Stimulated activated memory B cell treated with anti-CD40 and anti-IgM and Interleukin-4, amounts not matched to agents 10 μg/mL and 1 μg/mL and 100 μg/mL, for 72 hours (primary cell): ENCODE results near the gene DOP1A.

ENCODE experiments used
- ATAC-seq: fragments of 150-1000 bp; cut with Tn5 transposase; 2 replicates; pipeline ENCODE4 v1.10.0; 2021
- H3K27ac Mint-ChIP-seq: one replicate; pipeline ENCODE4 v1.8.0; 2022; ENCODE audit warnings: mild to moderate bottlenecking, mixed read lengths
- H3K27me3 Mint-ChIP-seq: one replicate; pipeline ENCODE4 v1.8.0; 2022; ENCODE audit warnings: mixed read lengths
- H3K36me3 Mint-ChIP-seq: one replicate; pipeline ENCODE4 v1.8.0; 2022; ENCODE audit warnings: mixed read lengths
- H3K4me1 Mint-ChIP-seq: one replicate; pipeline ENCODE4 v1.8.0; 2022; ENCODE audit warnings: mixed read lengths
- H3K4me3 Mint-ChIP-seq: one replicate; pipeline ENCODE4 v1.8.0; 2022; ENCODE audit warnings: mild to moderate bottlenecking, moderate library complexity, mixed read lengths
- H3K9me3 Mint-ChIP-seq: one replicate; pipeline ENCODE4 v1.8.0; 2022; ENCODE audit warnings: mixed read lengths

Gene DOP1A, protein sequence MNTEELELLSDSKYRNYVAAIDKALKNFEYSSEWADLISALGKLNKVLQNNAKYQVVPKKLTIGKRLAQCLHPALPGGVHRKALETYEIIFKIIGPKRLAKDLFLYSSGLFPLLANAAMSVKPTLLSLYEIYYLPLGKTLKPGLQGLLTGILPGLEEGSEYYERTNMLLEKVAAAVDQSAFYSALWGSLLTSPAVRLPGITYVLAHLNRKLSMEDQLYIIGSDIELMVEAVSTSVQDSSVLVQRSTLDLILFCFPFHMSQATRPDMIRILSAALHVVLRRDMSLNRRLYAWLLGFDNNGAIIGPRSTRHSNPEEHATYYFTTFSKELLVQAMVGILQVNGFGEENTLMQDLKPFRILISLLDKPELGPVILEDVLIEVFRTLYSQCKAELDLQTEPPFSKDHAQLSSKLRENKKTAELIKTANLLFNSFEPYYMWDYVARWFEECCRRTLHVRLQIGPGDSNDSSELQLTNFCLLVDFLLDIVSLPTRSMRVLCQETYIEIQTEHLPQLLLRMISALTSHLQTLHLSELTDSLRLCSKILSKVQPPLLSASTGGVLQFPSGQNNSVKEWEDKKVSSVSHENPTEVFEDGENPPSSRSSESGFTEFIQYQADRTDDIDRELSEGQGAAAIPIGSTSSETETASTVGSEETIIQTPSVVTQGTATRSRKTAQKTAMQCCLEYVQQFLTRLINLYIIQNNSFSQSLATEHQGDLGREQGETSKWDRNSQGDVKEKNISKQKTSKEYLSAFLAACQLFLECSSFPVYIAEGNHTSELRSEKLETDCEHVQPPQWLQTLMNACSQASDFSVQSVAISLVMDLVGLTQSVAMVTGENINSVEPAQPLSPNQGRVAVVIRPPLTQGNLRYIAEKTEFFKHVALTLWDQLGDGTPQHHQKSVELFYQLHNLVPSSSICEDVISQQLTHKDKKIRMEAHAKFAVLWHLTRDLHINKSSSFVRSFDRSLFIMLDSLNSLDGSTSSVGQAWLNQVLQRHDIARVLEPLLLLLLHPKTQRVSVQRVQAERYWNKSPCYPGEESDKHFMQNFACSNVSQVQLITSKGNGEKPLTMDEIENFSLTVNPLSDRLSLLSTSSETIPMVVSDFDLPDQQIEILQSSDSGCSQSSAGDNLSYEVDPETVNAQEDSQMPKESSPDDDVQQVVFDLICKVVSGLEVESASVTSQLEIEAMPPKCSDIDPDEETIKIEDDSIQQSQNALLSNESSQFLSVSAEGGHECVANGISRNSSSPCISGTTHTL (N-terminal part only)

DNA sequence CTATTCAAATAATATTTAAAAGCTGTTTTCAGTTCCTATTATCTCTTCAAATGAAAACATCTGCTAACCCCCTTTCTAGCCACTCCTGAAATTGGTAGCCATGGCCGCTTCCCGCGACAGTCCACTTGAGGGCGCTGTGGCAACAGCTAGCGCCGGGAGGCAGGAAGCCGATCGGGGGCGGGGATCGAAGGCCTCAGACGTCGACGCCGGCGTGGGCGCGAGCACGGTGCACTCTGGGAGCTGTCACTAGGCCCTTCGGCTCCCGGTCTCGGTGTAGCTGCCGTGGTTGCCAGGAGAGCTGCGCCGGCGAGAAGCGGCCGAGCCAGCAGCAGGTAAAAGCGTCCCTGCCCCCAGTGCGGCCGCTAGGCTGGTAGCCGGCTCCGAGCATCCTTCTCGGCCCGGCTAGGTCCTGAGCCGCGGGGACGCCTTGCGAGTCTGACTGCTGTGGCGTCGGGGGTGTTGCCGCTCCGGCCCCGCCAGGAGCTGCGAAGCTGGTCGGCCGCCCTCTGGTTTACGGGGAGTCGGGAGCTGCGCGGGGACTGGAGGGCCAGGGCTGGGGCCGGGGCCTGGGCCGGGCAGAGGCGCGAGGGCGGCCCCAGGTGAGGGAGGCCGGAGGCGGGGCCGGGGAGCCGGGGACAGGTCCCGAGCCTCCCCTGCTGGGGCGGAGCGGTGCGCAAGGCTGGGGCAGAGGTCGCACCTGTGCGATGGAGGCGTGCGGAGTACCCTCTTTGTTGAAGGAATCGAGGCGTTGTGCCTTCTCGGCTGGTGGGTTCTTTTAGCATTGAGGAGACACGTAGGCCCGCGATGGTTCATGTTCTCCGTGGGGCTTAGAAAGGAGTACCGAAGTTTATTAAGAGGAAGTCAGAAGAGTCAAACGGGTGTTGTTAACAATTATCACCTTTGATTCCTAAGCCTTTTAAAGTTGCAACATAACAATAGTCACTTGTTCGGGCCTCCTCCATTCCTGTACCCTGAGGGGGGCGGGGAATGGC is at the start of gene DOP1A:
Gene DOP1A, plus strand, starts transcription at position 224 of the 992 bp plus-strand sequence. CDS start 29,307 bp downstream, outside the sequence.
- Mint-ChIP-seq H3K27ac (peak within 1 kb of the TSS; percentile 90), H3K4me1 (peaks cover 38% of the 10 kb centered on the region), H3K9me3 (no peaks in the 10 kb centered on the region), H3K36me3 (no peaks in the 10 kb centered on the region), H3K27me3 (no peaks in the 10 kb centered on the region), H3K4me3 (peak within 1 kb of the TSS; percentile 87)
- ATAC-seq: peak; percentile 93

DNA sequence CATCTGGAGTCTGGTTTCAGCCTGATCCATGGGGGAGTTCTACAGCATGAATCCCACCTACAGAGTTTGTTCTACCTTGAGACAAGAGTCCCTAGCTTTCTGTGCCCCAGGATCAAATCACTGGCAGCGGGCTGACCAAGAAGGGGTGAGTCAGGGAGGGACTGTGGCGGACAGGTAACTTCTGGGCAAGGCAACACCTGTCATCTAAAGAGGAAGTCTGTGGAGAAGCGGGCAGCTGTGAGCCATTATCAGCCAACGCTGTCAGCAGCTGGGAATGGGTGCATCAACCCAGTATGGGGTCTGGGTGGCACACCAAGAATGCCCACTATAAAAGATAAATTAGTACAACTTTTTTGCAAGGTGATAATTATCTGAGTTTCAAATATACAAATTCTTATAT is 47.7 kb upstream of the DOP1A start:
- ATAC-seq: no peak
- Mint-ChIP-seq H3K4me3 (no peak overlapping the region), H3K9me3 (peaks cover 6% of the 10 kb centered on the region), H3K27ac (no peak overlapping the region), H3K4me1 (no peaks in the 10 kb centered on the region), H3K36me3 (peaks cover 79% of the 10 kb centered on the region), H3K27me3 (no peaks in the 10 kb centered on the region)

DNA sequence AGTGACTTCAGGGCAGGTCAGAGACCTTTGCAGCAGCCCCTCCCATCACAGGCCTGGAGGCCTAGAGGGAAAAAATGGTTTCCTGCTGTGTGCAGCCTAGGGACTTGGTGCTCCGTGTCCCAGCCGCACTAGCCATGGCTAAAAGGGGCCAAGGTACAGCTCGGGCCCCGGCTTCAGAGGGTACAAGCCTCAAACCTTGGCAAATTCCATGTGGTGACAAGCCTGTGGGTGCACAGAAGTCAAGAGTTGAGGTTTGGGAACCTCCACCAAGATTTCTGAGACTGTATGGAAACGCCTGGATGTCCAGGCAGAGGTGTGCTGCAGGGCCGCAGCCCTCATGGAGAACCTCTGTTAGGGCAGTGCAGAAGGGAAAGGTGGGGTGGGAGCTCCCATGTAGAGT is 35.8 kb upstream of the DOP1A start:
- Mint-ChIP-seq H3K36me3 (peaks cover 80% of the 10 kb centered on the region), H3K9me3 (peaks cover 16% of the 10 kb centered on the region), H3K27me3 (no peaks in the 10 kb centered on the region), H3K27ac (no peak overlapping the region), H3K4me3 (no peak overlapping the region), H3K4me1 (no peaks in the 10 kb centered on the region)
- no peak for ATAC-seq

DNA sequence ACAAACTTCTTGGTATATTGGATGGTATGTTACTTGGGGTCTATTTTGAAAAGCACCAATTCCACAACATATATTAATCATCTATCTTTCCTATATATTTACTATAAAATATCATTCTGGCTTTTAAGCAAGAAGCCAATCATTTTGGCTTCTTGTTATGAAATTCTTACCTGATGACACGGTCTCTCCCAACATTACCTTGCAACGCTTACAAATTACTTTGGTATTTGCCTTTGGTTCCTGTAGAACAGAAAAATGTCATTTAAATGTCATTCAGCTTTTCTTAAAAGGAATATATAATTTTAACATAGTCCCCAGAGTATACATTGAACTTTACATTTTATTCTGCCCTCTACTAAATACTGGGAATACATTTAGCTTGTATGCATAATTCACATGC is 29.2 kb upstream of the DOP1A start:
- no peak for ATAC-seq
- H3K27me3 Mint-ChIP-seq: no peaks in the 10 kb centered on the region
- H3K4me1 Mint-ChIP-seq: no peaks in the 10 kb centered on the region
- no peak overlapping the region for H3K27ac Mint-ChIP-seq
- H3K9me3 Mint-ChIP-seq: peaks cover 5% of the 10 kb centered on the region
- no peak overlapping the region for H3K4me3 Mint-ChIP-seq
- H3K36me3 Mint-ChIP-seq: peaks cover 48% of the 10 kb centered on the region

DNA sequence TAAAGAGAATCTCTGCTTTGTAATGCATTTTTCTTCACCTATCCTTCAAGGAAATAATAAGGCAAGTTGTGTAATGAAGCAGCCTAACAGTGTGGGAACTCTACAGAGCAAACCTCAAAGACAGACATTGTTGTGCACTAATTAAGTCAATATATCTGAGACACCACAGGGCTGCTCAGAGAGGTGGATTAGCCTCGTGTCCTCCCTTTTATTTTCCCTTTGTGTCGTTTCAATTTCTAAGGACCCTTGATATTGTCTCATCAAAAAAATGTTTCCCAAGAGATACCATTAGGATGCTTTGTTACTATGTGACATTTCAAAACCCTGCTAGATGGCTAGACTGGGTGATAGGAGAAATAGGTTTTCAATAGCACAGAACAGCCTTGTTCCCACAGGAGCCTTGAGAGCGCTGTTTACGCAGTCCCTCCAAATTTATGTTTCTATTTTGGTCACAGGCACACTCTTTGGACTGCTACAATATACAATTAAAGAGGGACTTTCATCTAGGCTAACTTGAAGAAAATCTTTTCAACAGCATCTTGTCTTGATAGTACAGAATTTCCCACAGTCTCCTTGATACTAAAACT is 24.9 kb upstream of the DOP1A start:
- no peaks in the 10 kb centered on the region for H3K9me3 Mint-ChIP-seq
- peaks cover 14% of the 10 kb centered on the region for H3K36me3 Mint-ChIP-seq
- no peak overlapping the region for H3K27ac Mint-ChIP-seq
- no peaks in the 10 kb centered on the region for H3K4me1 Mint-ChIP-seq
- no peak overlapping the region for H3K4me3 Mint-ChIP-seq
- no peak for ATAC-seq
- no peaks in the 10 kb centered on the region for H3K27me3 Mint-ChIP-seq

DNA sequence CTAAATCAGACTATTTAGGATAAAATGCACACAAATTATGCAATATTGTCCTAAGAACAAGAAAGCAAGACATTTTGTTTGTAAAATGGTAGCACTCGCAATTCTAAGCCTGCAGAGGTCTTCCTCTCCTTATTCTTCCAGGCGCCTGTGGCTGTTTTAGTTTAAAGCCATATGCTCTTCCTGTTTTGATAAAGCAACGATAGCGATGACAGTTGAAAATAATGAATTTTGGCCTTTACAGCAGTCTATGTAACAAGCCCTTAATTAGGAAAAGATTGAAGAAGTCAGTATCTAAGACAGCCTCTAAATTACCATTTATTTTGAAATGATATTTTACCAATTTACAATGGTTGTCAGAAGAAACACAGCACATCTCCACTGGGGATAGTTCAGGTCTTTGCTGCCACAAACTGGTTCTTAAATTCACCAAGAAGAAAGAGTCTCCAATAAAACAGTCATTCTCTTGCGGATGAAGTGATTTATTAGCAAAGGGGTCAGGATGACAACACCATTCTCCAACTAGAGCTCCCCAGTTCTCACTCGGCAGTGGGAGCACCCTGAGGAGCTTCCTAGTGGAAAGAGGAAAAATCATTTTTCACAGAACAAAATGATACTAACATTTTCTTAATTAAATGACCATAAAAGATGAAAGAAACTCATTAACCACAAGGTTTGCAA is 23.2 kb upstream of the DOP1A start:
- ATAC-seq: no peak
- no peaks in the 10 kb centered on the region for H3K27me3 Mint-ChIP-seq
- H3K27ac Mint-ChIP-seq: no peak overlapping the region
- H3K4me1 Mint-ChIP-seq: no peaks in the 10 kb centered on the region
- H3K4me3 Mint-ChIP-seq: no peak overlapping the region
- peaks cover 18% of the 10 kb centered on the region for H3K36me3 Mint-ChIP-seq
- no peaks in the 10 kb centered on the region for H3K9me3 Mint-ChIP-seq

DNA sequence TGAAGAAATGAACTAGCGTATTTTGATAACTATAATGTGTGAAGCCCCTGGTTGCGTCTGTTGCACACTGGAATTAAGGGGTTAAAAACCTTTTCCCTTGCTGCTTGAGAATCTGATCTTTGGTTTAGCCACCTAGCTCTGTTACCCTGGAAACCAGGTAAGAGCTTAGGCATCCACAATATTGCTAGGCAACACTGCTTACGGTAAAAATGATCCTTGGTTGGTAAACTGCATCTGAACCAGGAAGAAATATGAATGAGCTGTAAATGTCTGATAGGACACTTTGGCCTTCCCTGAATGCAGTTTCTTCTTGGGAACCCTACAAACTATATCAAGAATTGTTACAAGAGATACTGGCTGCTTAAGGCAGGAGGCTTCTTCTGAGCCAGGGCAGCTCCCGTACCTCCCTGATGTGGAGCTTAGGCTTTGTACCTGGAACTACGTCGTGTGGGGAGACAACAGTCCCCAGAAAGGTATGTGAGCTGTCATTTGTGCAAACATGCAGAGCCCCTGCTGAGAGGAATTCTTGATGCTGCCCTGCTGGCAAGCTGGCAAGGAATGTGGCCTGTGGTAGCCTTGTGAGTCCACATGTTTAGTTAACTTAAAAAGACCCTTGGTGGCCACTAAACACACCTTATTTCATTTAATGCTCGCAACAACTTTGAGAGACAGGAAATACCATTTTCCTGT is 20.3 kb upstream of the DOP1A start:
- Mint-ChIP-seq H3K4me1 (no peaks in the 10 kb centered on the region), H3K4me3 (no peak overlapping the region), H3K9me3 (no peaks in the 10 kb centered on the region), H3K36me3 (peaks cover 24% of the 10 kb centered on the region), H3K27me3 (no peaks in the 10 kb centered on the region), H3K27ac (no peak overlapping the region)
- no peak for ATAC-seq

DNA sequence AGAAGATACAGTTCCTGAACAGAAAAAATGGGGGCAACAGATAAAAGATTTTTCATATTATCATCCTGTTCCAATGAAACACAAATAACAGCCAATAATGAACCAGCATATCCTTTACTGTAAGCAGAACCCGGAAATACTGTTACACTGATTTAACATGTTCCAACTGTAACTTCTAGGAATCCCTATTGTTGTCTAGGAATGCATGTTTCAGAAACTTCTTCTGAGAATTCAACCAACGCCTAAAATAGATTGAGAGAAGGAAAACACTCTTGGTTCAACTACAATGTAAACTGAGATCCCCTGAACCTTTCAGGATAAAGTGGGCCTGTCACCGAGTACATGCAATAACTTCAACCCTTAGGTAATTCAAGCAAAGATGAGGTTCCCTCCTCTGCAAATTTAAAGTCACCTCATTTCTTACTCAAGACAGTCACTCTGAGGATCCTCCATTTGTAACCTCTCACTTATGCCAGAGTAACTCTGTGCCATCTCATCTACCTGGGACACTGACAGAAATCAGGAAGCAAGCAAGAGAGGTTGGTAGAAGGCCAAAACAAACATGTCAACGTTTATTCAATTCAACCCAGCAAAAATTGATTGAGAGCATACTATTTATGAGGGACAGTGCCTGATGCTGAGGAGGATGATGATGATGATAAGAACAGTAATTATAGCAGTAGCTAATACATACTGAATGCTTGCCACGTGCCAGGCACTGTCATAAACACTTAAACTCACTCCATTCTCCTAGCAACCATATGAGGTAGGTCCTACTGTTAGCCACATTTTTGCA is 15.9 kb upstream of the DOP1A start:
- no peak for ATAC-seq
- Mint-ChIP-seq H3K9me3 (no peaks in the 10 kb centered on the region), H3K27me3 (no peaks in the 10 kb centered on the region), H3K4me1 (no peaks in the 10 kb centered on the region), H3K27ac (no peak overlapping the region), H3K36me3 (peaks cover 35% of the 10 kb centered on the region), H3K4me3 (no peak overlapping the region)

DNA sequence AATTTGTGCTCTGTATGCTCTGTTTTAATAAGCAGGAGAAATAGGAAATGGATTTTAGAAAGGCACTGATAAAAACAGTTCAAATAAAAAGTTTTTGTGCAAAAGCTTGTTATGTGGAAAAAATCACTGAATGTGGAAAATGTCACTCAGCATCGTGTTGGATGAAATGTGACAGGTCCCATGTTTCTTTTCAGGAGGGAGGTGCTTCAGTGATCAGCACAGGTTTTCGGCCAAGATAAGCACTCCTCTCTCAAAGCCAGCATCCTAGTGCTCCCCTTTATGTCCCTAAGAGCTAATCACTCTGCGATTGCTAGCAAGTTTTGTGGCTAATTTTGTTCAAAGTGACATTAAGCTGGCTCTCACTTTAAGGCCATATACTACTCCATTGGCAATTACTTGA is 13.8 kb upstream of the DOP1A start:
- H3K4me3 Mint-ChIP-seq: no peak overlapping the region
- H3K4me1 Mint-ChIP-seq: peaks cover 9% of the 10 kb centered on the region
- ATAC-seq: no peak
- peaks cover 40% of the 10 kb centered on the region for H3K36me3 Mint-ChIP-seq
- H3K9me3 Mint-ChIP-seq: no peaks in the 10 kb centered on the region
- no peaks in the 10 kb centered on the region for H3K27me3 Mint-ChIP-seq
- H3K27ac Mint-ChIP-seq: no peak overlapping the region

DNA sequence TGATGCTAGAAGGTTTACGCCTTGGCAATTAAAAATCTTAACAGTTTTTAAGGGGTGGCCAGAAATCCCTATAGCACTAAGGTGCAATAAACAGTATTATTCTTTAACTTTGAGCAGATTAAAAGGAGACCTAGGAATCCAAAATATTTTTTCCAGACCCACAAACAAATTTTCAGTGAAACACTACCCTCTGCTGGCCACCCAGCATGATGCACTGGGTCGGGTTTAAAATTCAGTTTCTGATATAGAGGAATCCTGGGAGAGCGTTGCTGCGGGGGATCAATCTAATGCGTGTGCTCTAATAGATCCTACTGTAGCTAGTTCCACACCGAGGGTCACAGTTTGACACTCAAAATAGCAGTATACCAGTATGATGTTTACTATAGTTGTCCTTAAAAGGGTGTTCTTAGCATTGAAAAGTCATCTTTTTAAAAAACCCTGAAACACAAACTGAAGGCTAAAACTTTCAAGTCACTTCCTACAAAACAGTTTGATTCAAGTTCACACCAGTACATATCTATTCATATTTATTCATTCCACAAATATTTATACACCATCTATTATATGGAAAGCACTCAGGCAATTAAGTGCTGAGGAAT is 12.0 kb upstream of the DOP1A start:
- Mint-ChIP-seq H3K27ac (no peak overlapping the region), H3K36me3 (peaks cover 50% of the 10 kb centered on the region), H3K9me3 (no peaks in the 10 kb centered on the region), H3K4me1 (peaks cover 16% of the 10 kb centered on the region), H3K27me3 (no peaks in the 10 kb centered on the region), H3K4me3 (no peak overlapping the region)
- ATAC-seq: no peak

DNA sequence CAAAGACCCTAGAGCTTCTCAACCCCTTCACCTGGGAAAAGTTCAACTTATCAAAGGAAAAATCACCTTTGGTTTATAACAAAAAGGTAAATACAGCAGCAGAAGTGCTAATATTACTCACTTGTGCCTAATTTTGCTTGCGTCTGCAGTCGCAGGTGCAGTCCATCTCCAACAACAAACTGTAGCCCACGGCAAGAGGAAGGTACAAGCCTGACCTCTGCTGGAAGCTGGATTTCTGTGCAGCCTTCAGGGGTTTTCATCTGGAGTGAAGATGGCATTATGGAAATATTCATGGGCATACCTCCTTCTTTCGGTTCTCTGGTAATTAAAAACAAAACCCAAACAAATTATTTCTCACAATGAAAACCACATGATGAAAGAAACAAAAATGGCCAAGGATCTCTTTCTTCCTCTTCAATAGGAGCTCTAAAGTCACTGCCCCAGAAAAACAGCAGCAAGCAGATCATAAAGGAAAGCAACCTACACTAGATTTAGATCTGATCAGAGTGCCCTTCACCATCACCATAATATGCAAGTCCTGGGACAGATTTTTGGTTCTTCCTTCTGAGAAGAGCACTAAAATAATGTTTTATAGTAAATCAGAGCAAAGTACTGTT is 9.7 kb upstream of the DOP1A start:
- peaks cover 16% of the 10 kb centered on the region for H3K4me1 Mint-ChIP-seq
- H3K4me3 Mint-ChIP-seq: no peak overlapping the region
- no peaks in the 10 kb centered on the region for H3K27me3 Mint-ChIP-seq
- no peak for ATAC-seq
- no peaks in the 10 kb centered on the region for H3K9me3 Mint-ChIP-seq
- no peak overlapping the region for H3K27ac Mint-ChIP-seq
- peaks cover 42% of the 10 kb centered on the region for H3K36me3 Mint-ChIP-seq

DNA sequence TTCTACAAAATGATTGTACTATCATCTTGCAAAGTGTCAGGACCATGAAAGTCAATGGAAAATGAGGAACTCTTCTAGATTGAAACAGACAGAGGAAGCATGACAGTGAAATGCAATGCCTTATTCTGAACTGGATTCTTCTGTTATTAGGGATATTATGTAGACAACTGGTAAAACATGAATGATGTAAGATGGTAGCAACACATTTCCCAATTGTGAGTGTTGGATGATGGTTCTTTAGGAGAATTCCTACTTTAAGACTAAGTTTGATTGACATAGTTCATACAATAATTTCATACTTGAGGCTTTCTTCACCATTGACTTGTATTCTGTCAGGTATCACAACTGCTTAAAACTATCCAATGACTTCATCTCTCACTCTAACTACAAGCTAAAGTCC is 6.3 kb upstream of the DOP1A start:
- Mint-ChIP-seq H3K9me3 (no peaks in the 10 kb centered on the region), H3K4me3 (no peak overlapping the region), H3K27ac (no peak overlapping the region), H3K27me3 (no peaks in the 10 kb centered on the region), H3K4me1 (peaks cover 37% of the 10 kb centered on the region), H3K36me3 (peaks cover 31% of the 10 kb centered on the region)
- ATAC-seq: no peak
